ENCODE results near the gene IDUA.
A peak's percentile ranks its signal among the peaks of the same experiment; 100 is the strongest.
"Not testable (repeated sequence)": the region's sequence is repeated elsewhere in the genome, so short reads cannot be mapped to it uniquely, and the experiment has no call there.

The IDUA gene

GRCh38 chr4:968221-968620 lies 18.6 kb upstream of the IDUA start:
- FAIRE-seq: no peak

- FAIRE-seq: no peak
Measured at GRCh38 chr4:968621-969394, 18.0 kb upstream of the IDUA start.

GRCh38 chr4:970046-970745 lies 16.6 kb upstream of the IDUA start:
- no peak for FAIRE-seq

GRCh38 chr4:970854-971520 lies 15.9 kb upstream of the IDUA start:
- no peak for FAIRE-seq

- no peak for FAIRE-seq
Measured at GRCh38 chr4:971666-972500, 15.0 kb upstream of the IDUA start.

- FAIRE-seq: no peak
Measured at GRCh38 chr4:972651-973424, 14.0 kb upstream of the IDUA start.

- FAIRE-seq: no peak
Measured at GRCh38 chr4:973431-974397, 13.1 kb upstream of the IDUA start, which contains the start of gene DGKQ. TSS of gene DGKQ (minus strand) at chr4:973569. CDS start at chr4:973482, 87 bp downstream.

GRCh38 chr4:974668-975067 lies 12.2 kb upstream of the IDUA start:
- FAIRE-seq: no peak

- FAIRE-seq: not testable (repeated sequence)
Measured at GRCh38 chr4:976016-976415, 10.8 kb upstream of the IDUA start.

- no peak for FAIRE-seq
Measured at GRCh38 chr4:978957-979701, 7.7 kb upstream of the IDUA start.

- FAIRE-seq: no peak
Measured at GRCh38 chr4:982291-982690, 4.6 kb upstream of the IDUA start.

GRCh38 chr4:982814-983213 lies 4.0 kb upstream of the IDUA start:
- no peak for FAIRE-seq

- no peak for FAIRE-seq
Measured at GRCh38 chr4:984336-985054, 2.3 kb upstream of the IDUA start.

GRCh38 chr4:985123-985830 lies 1.6 kb upstream of the IDUA start:
- FAIRE-seq: peak; percentile 55

GRCh38 chr4:986428-986878 lies 391 bp upstream of the IDUA start:
- no peak for FAIRE-seq

- FAIRE-seq: no peak
Measured at GRCh38 chr4:987624-988513, 1.0 kb downstream of the IDUA start.
